Measurements from ENCODE around the gene SPEN. TPM values are rescaled to one million over a fixed set of nuclear protein-coding genes. Genes with fewer than 3 reads are reported as not detected.
A peak's percentile ranks its signal among the peaks of the same experiment; 100 is the strongest.

Gene SPEN
- total and polyA plus RNA-seq, 2 of the 13 experiments (the other 11 are each of a cell fraction or from before 2014, with no cell fraction given): 4.8 to 14.0 TPM

- TF ChIP-seq ZBTB2 (CRISPR knock-in tag; IDR thresholded peaks at IDR 0.05; ENCODE audit: low read depth) (peak; percentile 78; the same call in 1 of the 2 replicates), SOX13 (IDR thresholded peaks at IDR 0.05) (peak; percentile 34; the same call in 1 of the 2 replicates), SOX13 (CRISPR knock-in tag; conservative IDR thresholded peaks at IDR 0.05 in 1 of 2, IDR thresholded peaks at IDR 0.05 in 1 of 2) (peak; percentile 45 to 74; a peak in 2 of 4 replicates), EP300 (IDR thresholded peaks at IDR 0.05; ENCODE audit: low read depth in 2 of 2, low read length in 2 of 2) (peak in 1 of 2 experiments; percentile 44; a peak in 1 of 4 replicates), EP300 (CRISPR knock-in tag; IDR thresholded peaks at IDR 0.05; ENCODE audit: borderline replicate concordance) (peak; percentile 43; the same call in 1 of the 2 replicates), HES4 (CRISPR knock-in tag; IDR thresholded peaks at IDR 0.05; ENCODE audit: borderline replicate concordance) (peak; percentile 66; the same call in 1 of the 2 replicates), MXD1 (CRISPR knock-in tag; IDR thresholded peaks at IDR 0.05) (no peak), REL (CRISPR knock-in tag; conservative IDR thresholded peaks at IDR 0.05) (no peak), TAF15 (IDR thresholded peaks at IDR 0.05; ENCODE audit: low read depth, low read length, poor library complexity, severe bottlenecking) (no peak), ZBTB21 (CRISPR knock-in tag; IDR thresholded peaks at IDR 0.05) (no peak), USF2 (IDR thresholded peaks at IDR 0.05; ENCODE audit: low read depth, low read length) (no peak), USF2 (CRISPR knock-in tag; IDR thresholded peaks at IDR 0.05; ENCODE audit: borderline replicate concordance) (no peak), ZNF747 (CRISPR knock-in tag; IDR thresholded peaks at IDR 0.05; ENCODE audit: borderline replicate concordance) (peak; percentile 66; the same call in 1 of the 2 replicates), UBTF (CRISPR knock-in tag; IDR thresholded peaks at IDR 0.05) (peak; percentile 75; the same call in 1 of the 2 replicates), SKI (IDR thresholded peaks at IDR 0.05; ENCODE audit: partially characterized antibody) (peak; percentile 64), ZNF674 (CRISPR knock-in tag; IDR thresholded peaks at IDR 0.05; ENCODE audit: low read depth) (0 out of 2 replicates have a peak, but pooled peaks have one; percentile 58), ZNF180 (CRISPR knock-in tag; IDR thresholded peaks at IDR 0.05; ENCODE audit: borderline replicate concordance, low read depth) (peak; percentile 79; the same call in 1 of the 2 replicates)
- TF ChIP-seq, protein P1, sequence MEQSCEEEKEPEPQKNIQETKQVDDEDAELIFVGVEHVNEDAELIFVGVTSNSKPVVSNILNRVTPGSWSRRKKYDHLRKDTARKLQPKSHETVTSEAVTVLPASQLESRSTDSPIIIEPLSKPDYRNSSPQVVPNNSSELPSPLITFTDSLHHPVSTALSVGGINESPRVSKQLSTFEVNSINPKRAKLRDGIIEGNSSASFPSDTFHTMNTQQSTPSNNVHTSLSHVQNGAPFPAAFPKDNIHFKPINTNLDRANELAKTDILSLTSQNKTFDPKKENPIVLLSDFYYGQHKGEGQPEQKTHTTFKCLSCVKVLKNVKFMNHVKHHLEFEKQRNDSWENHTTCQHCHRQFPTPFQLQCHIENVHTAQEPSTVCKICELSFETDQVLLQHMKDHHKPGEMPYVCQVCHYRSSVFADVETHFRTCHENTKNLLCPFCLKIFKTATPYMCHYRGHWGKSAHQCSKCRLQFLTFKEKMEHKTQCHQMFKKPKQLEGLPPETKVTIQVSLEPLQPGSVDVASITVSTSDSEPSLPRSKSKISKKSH (CRISPR knock-in tag; IDR thresholded peaks at IDR 0.05; ENCODE audit: borderline replicate concordance): no peak
Observed at GRCh38 chr1:15834406-15835204, 12.9 kb upstream of the SPEN start (continued).
